Right lobe of liver (tissue), 6 donors: ENCODE data around the gene PRM3. TPM values are rescaled to one million over a fixed set of nuclear protein-coding genes. Genes with fewer than 3 reads are reported as not detected.

Experiments used
- ATAC-seq, 4 donors: fragments of 200-7000 bp; cut with Tn5 transposase; one replicate each; pipeline ENCODE4 v1.9.1; 2020; ENCODE audit warnings: mild to moderate bottlenecking in 4 of 4, moderate library complexity in 4 of 4
- DNase-seq, 3 donors: peaks; one replicate each; pipeline ENCODE4 v3.0.0-alpha.2; 2020
- H3K27ac ChIP-seq, 3 donors: fragments of 200-600 bp; one replicate each; pipeline ENCODE4 v1.8.0; 2022
- H3K27me3 ChIP-seq, 2 donors: fragments of 200-600 bp; one replicate each; pipeline ENCODE4 v1.8.0; 2022
- H3K36me3 ChIP-seq, 4 donors: fragments of 200-600 bp; sonication (generic) in 1 of 4; one replicate each; pipeline versions ENCODE4 v1.5.1 to v1.8.0; 2017 to 2022; ENCODE audit warnings: control low read depth in 1 of 4
- H3K4me1 ChIP-seq, 4 donors: fragments of 200-600 bp; sonication (generic) in 1 of 4; one replicate each; pipeline versions ENCODE4 v1.5.1 to v1.8.0; 2017 to 2022; ENCODE audit warnings: control low read depth in 1 of 4
- H3K4me3 ChIP-seq, 3 donors: fragments of 200-600 bp; one replicate each; pipeline ENCODE4 v1.8.0; 2022
- H3K9me3 ChIP-seq, 4 donors: fragments of 200-600 bp; sonication (generic) in 1 of 4; one replicate each; pipeline versions ENCODE4 v1.5.1 to v1.8.0; 2017 to 2022; ENCODE audit warnings: control low read depth in 1 of 4
- POLR2A ChIP-seq: fragments of 450-650 bp; IDR thresholded peaks from one replicate; pipeline ENCODE4 v1.6.1; 2017; ENCODE audit warnings: antibody characterized with exemption, mild to moderate bottlenecking
- WGBS: methylation state at CpG from one replicate; pipeline ENCODE4 v1.1.6; 2018; ENCODE audit warnings: low coverage, low lambda C conversion rate; ENCODE audit not compliant: insufficient coverage; ENCODE audit errors: missing lambda C conversion rate; 5-methylcytosine and 5-hydroxymethylcytosine counted together
- intact Hi-C, 2 donors: fragments of 100-400 bp; cut with DNase I; formaldehyde crosslinking; loops; one replicate each; pipeline versions ENCODE4 v1.11.2 to v1.14.1; 2022
- total RNA-seq, 6 experiments: library from RNA; depleted of rRNA in 2 of 6; stranded (reverse); fragments of >200 nt in 2 of 6; fragmentation: NEBNext Ultra II Directional in 3 of 6; extraction: Animal tissue kit (Norgen Biotek cat#: 25700) in 3 of 6; gene quantifications; one replicate each; pipeline versions ENCODE4 v1.1.0 to v1.2.4, GENCODE V29; 2016 to 2023
- TF ChIP-seq, protein P1 (sequence below), 4 donors: fragments of 200-600 bp in 3 of 4; fragments of 450-650 bp in 1 of 4; IDR thresholded peaks; one replicate each; pipeline versions ENCODE4 v1.5.1 to v1.8.0; 2016 to 2022; ENCODE audit warnings: antibody characterized with exemption in 4 of 4, mild to moderate bottlenecking in 2 of 4
- donor health status: DM: no; HTN: yes; CAD: no.
- donor health status: DM: no; HTN: no; CAD: no.
- donor health status: DM: no; HTN: no; CAD: no.
- donor health status: DM: no; HTN: yes; CAD: no.
- donor health status: DM: no; HTN: yes; CAD: no.

The PRM3 gene
- total RNA-seq, 6 experiments from 2014 or later = not detected

DNA sequence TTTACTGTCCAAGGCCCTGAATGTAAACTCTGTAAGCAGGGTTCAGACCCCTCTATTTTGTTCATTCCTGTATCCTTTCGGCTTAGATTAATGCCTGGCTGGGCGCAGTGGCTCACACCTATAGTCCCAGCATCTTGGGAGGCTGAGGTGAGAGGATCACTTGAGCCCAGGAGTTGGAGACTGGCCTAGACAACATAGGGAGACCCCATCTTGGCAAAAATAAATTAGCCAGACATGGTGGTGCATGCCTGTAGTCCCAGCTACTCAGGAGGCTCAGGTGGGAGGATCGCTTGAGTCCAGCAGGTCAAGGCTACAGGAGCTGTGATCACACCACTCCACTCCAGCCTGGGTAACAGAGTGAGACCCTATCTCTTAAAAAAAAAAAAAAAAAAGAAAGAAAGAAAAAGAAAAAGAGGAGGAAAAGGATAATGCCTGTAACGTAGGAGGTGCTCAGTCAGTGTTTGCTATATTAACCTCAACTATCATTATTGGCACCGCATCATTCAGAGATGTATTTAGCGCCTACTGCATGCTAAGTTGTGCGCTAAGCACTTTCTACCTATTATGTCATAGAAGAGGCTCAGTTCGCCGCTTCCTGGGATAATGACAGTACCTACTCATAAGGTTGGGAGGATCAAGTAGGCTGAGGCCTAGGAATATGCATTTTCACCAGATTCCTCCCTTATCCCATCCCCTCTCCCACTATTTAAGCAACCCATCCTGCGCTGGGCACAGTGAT, 22.5 kb downstream of the PRM3 start:
- H3K9me3 ChIP-seq = no peaks in the 10 kb centered on the region
- no peak for TF ChIP-seq POLR2A
- TF ChIP-seq, protein P1, sequence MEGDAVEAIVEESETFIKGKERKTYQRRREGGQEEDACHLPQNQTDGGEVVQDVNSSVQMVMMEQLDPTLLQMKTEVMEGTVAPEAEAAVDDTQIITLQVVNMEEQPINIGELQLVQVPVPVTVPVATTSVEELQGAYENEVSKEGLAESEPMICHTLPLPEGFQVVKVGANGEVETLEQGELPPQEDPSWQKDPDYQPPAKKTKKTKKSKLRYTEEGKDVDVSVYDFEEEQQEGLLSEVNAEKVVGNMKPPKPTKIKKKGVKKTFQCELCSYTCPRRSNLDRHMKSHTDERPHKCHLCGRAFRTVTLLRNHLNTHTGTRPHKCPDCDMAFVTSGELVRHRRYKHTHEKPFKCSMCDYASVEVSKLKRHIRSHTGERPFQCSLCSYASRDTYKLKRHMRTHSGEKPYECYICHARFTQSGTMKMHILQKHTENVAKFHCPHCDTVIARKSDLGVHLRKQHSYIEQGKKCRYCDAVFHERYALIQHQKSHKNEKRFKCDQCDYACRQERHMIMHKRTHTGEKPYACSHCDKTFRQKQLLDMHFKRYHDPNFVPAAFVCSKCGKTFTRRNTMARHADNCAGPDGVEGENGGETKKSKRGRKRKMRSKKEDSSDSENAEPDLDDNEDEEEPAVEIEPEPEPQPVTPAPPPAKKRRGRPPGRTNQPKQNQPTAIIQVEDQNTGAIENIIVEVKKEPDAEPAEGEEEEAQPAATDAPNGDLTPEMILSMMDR (IDR thresholded peaks at IDR 0.05) = no peak
- H3K27ac ChIP-seq = no peak overlapping the region
- WGBS = 97% methylated on average over 8 of the region's 10 CpGs
- no peak overlapping the region for H3K4me3 ChIP-seq
- intact Hi-C loops = loop anchor here in 1 of 2 donors (10.0 kb wide), 1 partner anchor 46 kb away; no protein-coding TSS in a partner anchor
- ATAC-seq (no peak), DNase-seq (no peak)
- no peaks in the 10 kb centered on the region for H3K36me3 ChIP-seq
- H3K4me1 ChIP-seq = peaks cover 0 to 13% (median 4%) of the 10 kb centered on the region in 4 donors
- H3K27me3 ChIP-seq = no peaks in the 10 kb centered on the region

DNA sequence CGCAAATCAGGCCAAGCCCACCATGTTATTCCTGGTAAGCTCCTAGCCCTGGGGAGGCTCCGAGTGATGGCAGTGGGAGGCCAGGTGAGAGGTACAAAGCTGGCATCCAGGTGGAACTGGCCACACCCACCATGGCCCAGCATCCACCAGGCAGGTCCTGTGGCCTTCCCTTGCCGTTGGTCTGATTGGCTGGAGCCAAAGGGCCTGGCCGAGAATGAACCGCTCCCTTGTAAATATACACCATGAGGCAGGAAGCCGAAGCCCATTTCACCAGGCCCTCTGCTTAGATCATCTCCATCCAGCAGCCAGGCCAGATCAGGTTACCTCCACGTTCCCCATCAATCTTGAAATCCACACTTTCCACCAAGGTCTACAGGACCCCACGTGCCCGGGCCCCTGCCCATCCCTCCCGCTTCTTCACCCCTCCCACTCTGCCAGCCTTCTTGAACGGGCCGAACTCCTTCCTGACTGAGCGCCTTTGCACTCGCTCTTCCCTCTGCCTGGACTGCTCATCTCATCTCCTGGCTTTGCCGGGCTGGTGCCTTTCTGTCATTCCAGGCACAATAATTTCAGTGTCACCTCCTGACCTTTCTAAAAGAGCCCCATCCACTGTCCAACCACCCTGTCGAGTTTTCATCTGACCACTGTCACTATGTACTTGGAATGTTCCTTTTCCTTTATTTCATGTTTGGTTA, 23.2 kb downstream of the PRM3 start:
- ATAC-seq (peak in 1 of 4 donors; percentile 28), DNase-seq (peak in 1 of 3 donors; percentile 38)
- TF ChIP-seq POLR2A = no peak
- TF ChIP-seq, protein P1 (IDR thresholded peaks at IDR 0.05) = no peak
- 68% methylated on average over 10 of the region's 16 CpGs for WGBS
- Histone ChIP-seq H3K4me1 (peaks cover 0 to 20% (median 7%) of the 10 kb centered on the region in 4 donors), H3K4me3 (no peak overlapping the region), H3K9me3 (no peaks in the 10 kb centered on the region), H3K27ac (no peak overlapping the region), H3K36me3 (no peaks in the 10 kb centered on the region), H3K27me3 (no peaks in the 10 kb centered on the region)
- intact Hi-C loops = loop anchor here in 1 of 2 donors (10.0 kb wide), 1 partner anchor 45 kb away; no protein-coding TSS in a partner anchor

DNA sequence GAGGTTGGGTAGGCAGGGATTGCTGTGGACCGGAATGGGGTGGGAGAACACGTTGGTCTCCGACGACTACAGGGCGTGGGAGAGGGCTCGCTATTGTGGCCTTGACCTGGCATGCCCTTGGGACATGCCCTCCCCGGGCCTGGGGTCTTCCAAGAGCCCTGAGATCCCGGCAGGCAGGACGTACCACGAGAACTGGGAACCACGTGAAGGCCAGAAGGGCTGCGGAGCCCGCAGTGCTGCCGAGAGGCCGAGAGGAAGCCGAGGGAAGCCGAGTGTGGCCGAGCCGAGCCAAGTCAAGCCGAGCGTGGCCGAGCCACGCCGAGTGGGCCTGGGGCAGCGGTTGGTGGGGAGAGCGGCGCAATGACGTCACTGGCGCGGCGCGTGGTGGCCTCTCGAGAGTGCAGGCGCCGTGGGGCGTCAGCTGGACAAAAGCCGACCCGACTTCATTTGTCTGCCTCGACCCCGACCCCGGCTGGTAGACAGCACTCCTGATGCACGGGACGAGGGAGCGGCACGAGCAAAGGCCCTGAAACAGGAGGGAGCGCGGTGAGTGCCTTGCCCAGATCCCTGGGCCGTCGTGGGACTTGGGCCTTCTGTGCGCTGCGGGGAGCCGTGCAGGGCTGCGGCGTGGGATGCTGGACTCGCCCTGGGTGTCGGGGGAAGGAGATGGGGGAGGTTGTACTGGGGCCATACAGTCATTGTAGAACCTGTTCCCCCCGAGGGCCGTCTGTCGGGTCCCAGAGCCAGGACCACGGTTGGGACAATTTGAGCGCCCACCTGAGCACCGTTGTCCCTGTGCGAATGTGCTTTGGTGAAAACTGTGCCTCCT, 24.0 kb downstream of the PRM3 start:
- Histone ChIP-seq H3K4me3 (no peak overlapping the region), H3K4me1 (peaks cover 0 to 15% (median 4%) of the 10 kb centered on the region in 4 donors), H3K27me3 (no peaks in the 10 kb centered on the region), H3K36me3 (no peaks in the 10 kb centered on the region), H3K9me3 (no peaks in the 10 kb centered on the region), H3K27ac (no peak overlapping the region)
- DNase-seq (no peak), ATAC-seq (no peak)
- 80% methylated on average over 3 of the region's 63 CpGs for WGBS
- intact Hi-C loops = loop anchor here in 1 of 2 donors (10.0 kb wide), 1 partner anchor 45 kb away; no protein-coding TSS in a partner anchor
- TF ChIP-seq, protein P1 (IDR thresholded peaks at IDR 0.05) = no peak
- TF ChIP-seq POLR2A = no peak

DNA sequence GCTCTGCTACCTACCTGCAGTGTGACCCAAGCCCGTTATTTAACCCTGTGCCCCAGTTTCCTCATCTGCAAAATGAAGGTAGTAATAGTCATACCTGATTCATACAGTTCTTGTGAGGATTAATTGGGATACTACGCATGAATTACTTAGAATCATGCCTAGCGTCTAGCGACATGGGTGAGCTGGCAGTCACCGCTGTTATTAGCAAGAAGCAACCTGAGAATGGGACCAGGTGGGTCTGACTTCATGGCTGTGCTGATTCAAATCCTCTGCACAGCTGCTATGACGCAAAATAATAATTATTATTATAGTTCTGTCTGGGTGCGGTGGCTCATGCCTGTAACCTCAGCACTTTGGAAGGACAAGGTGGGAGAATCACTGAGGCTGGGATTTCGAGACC, 25.3 kb downstream of the PRM3 start:
- no peak for DNase-seq
- Histone ChIP-seq H3K27me3 (no peaks in the 10 kb centered on the region), H3K27ac (no peak overlapping the region), H3K36me3 (no peaks in the 10 kb centered on the region), H3K9me3 (no peaks in the 10 kb centered on the region), H3K4me1 (peaks cover 0 to 13% (median 4%) of the 10 kb centered on the region in 4 donors), H3K4me3 (no peak overlapping the region)
- ATAC-seq = no peak
- 88% methylated on average over 8 of the region's 8 CpGs for WGBS
- TF ChIP-seq, protein P1 (IDR thresholded peaks at IDR 0.05) = no peak
- no peak for TF ChIP-seq POLR2A
- intact Hi-C loops = no loop called here
